ENCODE results near the gene LPCAT4. TPM values are rescaled to one million over a fixed set of nuclear protein-coding genes. Genes with fewer than 3 reads are reported as not detected.

Gene LPCAT4
- total RNA-seq, 2 experiments from 2014 or later: 44.3 to 74.5 TPM

DNA sequence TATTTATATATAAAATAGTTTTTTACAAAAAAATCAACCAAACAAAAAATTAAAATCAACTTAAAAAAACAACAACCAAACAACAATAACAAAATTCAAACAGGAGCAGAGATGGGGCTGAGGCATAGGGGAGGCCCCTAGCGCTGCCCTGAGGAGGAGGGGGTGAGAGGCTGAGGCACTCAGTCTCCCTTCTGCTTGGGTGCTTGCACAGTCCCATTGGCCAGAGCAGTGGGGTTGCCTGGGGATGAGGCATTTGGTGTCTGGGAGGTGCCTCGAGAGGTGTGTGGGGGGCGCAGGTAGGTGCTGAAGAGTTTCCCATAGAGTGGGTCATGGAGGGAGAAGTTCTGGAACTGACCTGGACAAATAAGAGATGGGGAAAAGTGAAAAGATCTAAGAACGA is 8.0 kb downstream of the LPCAT4 start:
- Histone ChIP-seq H3K9me3 (ENCODE audit: low read length) (no peaks in the 10 kb centered on the region), H3K27ac (ENCODE audit: low read depth, low read length, poor library complexity, severe bottlenecking) (no peak overlapping the region), H3K4me1 (ENCODE audit: insufficient read depth, low read length, poor library complexity, severe bottlenecking) (no peaks in the 10 kb centered on the region), H3K36me3 (ENCODE audit: insufficient read depth, low read length) (peaks cover 71% of the 10 kb centered on the region), H4K20me1 (ENCODE audit: insufficient read depth, low read length) (no peaks in the 10 kb centered on the region), H3K79me2 (ENCODE audit: insufficient read depth, low read depth, low read length) (no peaks in the 10 kb centered on the region), H3K4me2 (ENCODE audit: low read length) (no peak overlapping the region), H3K9me2 (ENCODE audit: insufficient read depth, low read length) (no peaks in the 10 kb centered on the region), H2AFZ (ENCODE audit: low read length) (no peak overlapping the region), H3K4me3 (ENCODE audit: low read depth, low read length, poor library complexity, severe bottlenecking) (no peak overlapping the region)
- ChIA-PET CTCF (ENCODE audit: unreplicated experiment) (no interaction called here), POLR2A (interaction anchor here (1.0 kb wide), 1 partner anchor 10 kb away, joined by 5 read pairs; no protein-coding TSS in a partner anchor)
- BruUV-seq (replicated peaks): no TSS peak
- intact Hi-C loops (cut with micrococcal nuclease; ENCODE audit: unreplicated experiment): no loop called here
- no peak for DNase-seq (ENCODE audit: low spot score)
- TF ChIP-seq EZH2phosphoT487 (IDR thresholded peaks at IDR 0.05; ENCODE audit: borderline replicate concordance, low read depth, low read length): no peak
- TF ChIP-seq CTCF (conservative IDR thresholded peaks at IDR 0.05; ENCODE audit: low read length): no peak

- no peaks in the 10 kb centered on the region for H3K9me2 ChIP-seq (ENCODE audit: insufficient read depth, low read length)
- no peaks in the 10 kb centered on the region for H4K20me1 ChIP-seq (ENCODE audit: insufficient read depth, low read length)
- H3K36me3 ChIP-seq (ENCODE audit: insufficient read depth, low read length): peaks cover 67% of the 10 kb centered on the region
- H3K9me3 ChIP-seq (ENCODE audit: low read length): no peaks in the 10 kb centered on the region
- no peaks in the 10 kb centered on the region for H3K79me2 ChIP-seq (ENCODE audit: insufficient read depth, low read depth, low read length)
- DNase-seq (ENCODE audit: low spot score): no peak
- ChIA-PET POLR2A (interaction anchor here (1.0 kb wide), 1 partner anchor 10 kb away, joined by 5 read pairs; no protein-coding TSS in a partner anchor), CTCF (ENCODE audit: unreplicated experiment) (no interaction called here)
- TF ChIP-seq EZH2phosphoT487 (IDR thresholded peaks at IDR 0.05; ENCODE audit: borderline replicate concordance, low read depth, low read length) (no peak), CTCF (conservative IDR thresholded peaks at IDR 0.05; ENCODE audit: low read length) (peak; percentile 32; the same call in 1 of the 2 replicates)
- BruUV-seq (replicated peaks): no TSS peak
- H3K4me2 ChIP-seq (ENCODE audit: low read length): no peak overlapping the region
- no peak overlapping the region for H2AFZ ChIP-seq (ENCODE audit: low read length)
- H3K4me3 ChIP-seq (ENCODE audit: low read depth, low read length, poor library complexity, severe bottlenecking): no peak overlapping the region
- no peak overlapping the region for H3K27ac ChIP-seq (ENCODE audit: low read depth, low read length, poor library complexity, severe bottlenecking)
- H3K4me1 ChIP-seq (ENCODE audit: insufficient read depth, low read length, poor library complexity, severe bottlenecking): no peaks in the 10 kb centered on the region
- intact Hi-C loops (cut with micrococcal nuclease; ENCODE audit: unreplicated experiment): no loop called here
Measured at GRCh38 chr15:34358367-34358766, 8.6 kb downstream of the LPCAT4 start.

- intact Hi-C loops (cut with micrococcal nuclease; ENCODE audit: unreplicated experiment): no loop called here
- ChIA-PET POLR2A (no interaction called here), CTCF (ENCODE audit: unreplicated experiment) (no interaction called here)
- H3K79me2 ChIP-seq (ENCODE audit: insufficient read depth, low read depth, low read length): no peaks in the 10 kb centered on the region
- no peaks in the 10 kb centered on the region for H3K4me1 ChIP-seq (ENCODE audit: insufficient read depth, low read length, poor library complexity, severe bottlenecking)
- H3K4me3 ChIP-seq (ENCODE audit: low read depth, low read length, poor library complexity, severe bottlenecking): no peak overlapping the region
- no peak overlapping the region for H3K27ac ChIP-seq (ENCODE audit: low read depth, low read length, poor library complexity, severe bottlenecking)
- no peaks in the 10 kb centered on the region for H3K9me3 ChIP-seq (ENCODE audit: low read length)
- H2AFZ ChIP-seq (ENCODE audit: low read length): no peak overlapping the region
- TF ChIP-seq EZH2phosphoT487 (IDR thresholded peaks at IDR 0.05; ENCODE audit: borderline replicate concordance, low read depth, low read length): no peak
- TF ChIP-seq CTCF (conservative IDR thresholded peaks at IDR 0.05; ENCODE audit: low read length): no peak
- BruUV-seq (replicated peaks): no TSS peak
- DNase-seq (ENCODE audit: low spot score): no peak
- peaks cover 60% of the 10 kb centered on the region for H3K36me3 ChIP-seq (ENCODE audit: insufficient read depth, low read length)
- no peak overlapping the region for H3K4me2 ChIP-seq (ENCODE audit: low read length)
- no peaks in the 10 kb centered on the region for H3K9me2 ChIP-seq (ENCODE audit: insufficient read depth, low read length)
- H4K20me1 ChIP-seq (ENCODE audit: insufficient read depth, low read length): no peaks in the 10 kb centered on the region
Measured at GRCh38 chr15:34357653-34358052, 9.3 kb downstream of the LPCAT4 start.

Measured in OCI-LY7 (cell line).